Right lung (tissue), 10 donors: ENCODE results near the gene TBC1D2B. TPM values are rescaled to one million over a fixed set of nuclear protein-coding genes. Genes with fewer than 3 reads are reported as not detected.

Source experiments
- DNase-seq, 2 donors: peaks; one replicate each; pipeline ENCODE4 v3.0.0-alpha.2; 2013
- long read RNA-seq, 8 donors: transcript quantifications; one replicate each; lab custom pipeline, GENCODE V29; 2026
- polyA plus RNA-seq, 5 donors: library from polyadenylated mRNA; unstranded; fragments of 120-200 nt; gene quantifications; one replicate each; pipeline versions ENCODE4 v1.2.1 to v1.2.3, GENCODE V29; 2013; ENCODE audit warnings: inconsistent platforms in 1 of 5, low replicate concordance in 1 of 5; ENCODE audit not compliant: insufficient read length in 5 of 5, insufficient read depth in 1 of 5

TBC1D2B gene
- polyA plus RNA-seq, result 10 to 100 TPM; 39.5 to 48.7 (median 40.9) TPM
- long read RNA-seq, donor 1, full-length matches to known transcripts, result 33 of 33 reads
- long read RNA-seq, donor 1, partial matches to known transcripts, result 0 of 33 reads
- long read RNA-seq, donor 1, other reads (novel, unspliced or antisense), result 0 of 33 reads
- long read RNA-seq, donor 2, full-length matches to known transcripts, result 24 of 24 reads
- long read RNA-seq, donor 2, partial matches to known transcripts, result 0 of 24 reads
- long read RNA-seq, donor 2, other reads (novel, unspliced or antisense), result 0 of 24 reads
- long read RNA-seq, donor 3, full-length matches to known transcripts, result 18 of 18 reads
- long read RNA-seq, donor 3, partial matches to known transcripts, result 0 of 18 reads
- long read RNA-seq, donor 3, other reads (novel, unspliced or antisense), result 0 of 18 reads
- long read RNA-seq, donor 4, full-length matches to known transcripts, result 23 of 23 reads
- long read RNA-seq, donor 4, partial matches to known transcripts, result 0 of 23 reads
- long read RNA-seq, donor 4, other reads (novel, unspliced or antisense), result 0 of 23 reads
- long read RNA-seq, donor 5, full-length matches to known transcripts, result 50 of 50 reads
- long read RNA-seq, donor 5, partial matches to known transcripts, result 0 of 50 reads
- long read RNA-seq, donor 5, other reads (novel, unspliced or antisense), result 0 of 50 reads
- long read RNA-seq, donor 6, full-length matches to known transcripts, result 36 of 41 reads
- long read RNA-seq, donor 6, partial matches to known transcripts, result 5 of 41 reads
- long read RNA-seq, donor 6, other reads (novel, unspliced or antisense), result 0 of 41 reads
- long read RNA-seq, donor 7, full-length matches to known transcripts, result 33 of 44 reads
- long read RNA-seq, donor 7, partial matches to known transcripts, result 11 of 44 reads
- long read RNA-seq, donor 7, other reads (novel, unspliced or antisense), result 0 of 44 reads
- long read RNA-seq, donor 8, full-length matches to known transcripts, result 7 of 7 reads
- long read RNA-seq, donor 8, partial matches to known transcripts, result 0 of 7 reads
- long read RNA-seq, donor 8, other reads (novel, unspliced or antisense), result 0 of 7 reads

- DNase-seq, result no peak
Measured at GRCh38 chr15:78077053-78077870, at the start of gene TBC1D2B. Gene TBC1D2B (minus strand): TSS chr15:78077711. CDS start chr15:78077652, 59 bp downstream.

GRCh38 chr15:78125267-78125666 is 47.8 kb upstream of the TBC1D2B start:
- no peak for DNase-seq

- no peak for DNase-seq
Measured at GRCh38 chr15:78120523-78120922, 43.0 kb upstream of the TBC1D2B start.

- no peak for DNase-seq
Measured at GRCh38 chr15:78112551-78112950, 35.0 kb upstream of the TBC1D2B start.

GRCh38 chr15:78111788-78112187 is 34.3 kb upstream of the TBC1D2B start:
- DNase-seq, result no peak

- DNase-seq, result no peak
Measured at GRCh38 chr15:78110916-78111475, 33.5 kb upstream of the TBC1D2B start.

GRCh38 chr15:78110096-78110495 is 32.6 kb upstream of the TBC1D2B start:
- DNase-seq, result no peak

GRCh38 chr15:78109156-78109555 is 31.6 kb upstream of the TBC1D2B start:
- no peak for DNase-seq

GRCh38 chr15:78108300-78109084 is 31.0 kb upstream of the TBC1D2B start:
- peak in 1 of 2 donors; percentile 71 for DNase-seq

- DNase-seq, result no peak
Measured at GRCh38 chr15:78107471-78107870, 30.0 kb upstream of the TBC1D2B start.

GRCh38 chr15:78105476-78106241 is 28.1 kb upstream of the TBC1D2B start:
- no peak for DNase-seq

GRCh38 chr15:78104566-78105475 is 27.3 kb upstream of the TBC1D2B start:
- DNase-seq, result no peak

- no peak for DNase-seq
Measured at GRCh38 chr15:78104119-78104479, 26.6 kb upstream of the TBC1D2B start.

- no peak for DNase-seq
Measured at GRCh38 chr15:78103406-78104118, 26.1 kb upstream of the TBC1D2B start.

- no peak for DNase-seq
Measured at GRCh38 chr15:78102741-78103140, 25.2 kb upstream of the TBC1D2B start.

GRCh38 chr15:78102211-78102610 is 24.7 kb upstream of the TBC1D2B start:
- no peak for DNase-seq

GRCh38 chr15:78101423-78102105 is 24.1 kb upstream of the TBC1D2B start:
- no peak for DNase-seq
